HG03025 (cell line): ENCODE data around the gene GBP1.
"Not testable (repeated sequence)": the region's sequence is repeated elsewhere in the genome, so short reads cannot be mapped to it uniquely, and the experiment has no call there.

Experiments used
- ATAC-seq: cut with Tn5 transposase; IDR thresholded peaks from one replicate; pipeline ENCODE4 v1.9.1; 2021; ENCODE audit warnings: mild to moderate bottlenecking, moderate library complexity; ENCODE audit not compliant: unreplicated experiment, low FRiP score

Gene GBP1

GRCh38 chr1:89022167-89022959, 42.6 kb downstream of the GBP1 start, which contains the start of gene GBP3:
GBP3 (minus strand) TSS chr1:89022866; CDS start chr1:89020721, 2,145 bp downstream.
- peak; percentile 72 for ATAC-seq

DNA sequence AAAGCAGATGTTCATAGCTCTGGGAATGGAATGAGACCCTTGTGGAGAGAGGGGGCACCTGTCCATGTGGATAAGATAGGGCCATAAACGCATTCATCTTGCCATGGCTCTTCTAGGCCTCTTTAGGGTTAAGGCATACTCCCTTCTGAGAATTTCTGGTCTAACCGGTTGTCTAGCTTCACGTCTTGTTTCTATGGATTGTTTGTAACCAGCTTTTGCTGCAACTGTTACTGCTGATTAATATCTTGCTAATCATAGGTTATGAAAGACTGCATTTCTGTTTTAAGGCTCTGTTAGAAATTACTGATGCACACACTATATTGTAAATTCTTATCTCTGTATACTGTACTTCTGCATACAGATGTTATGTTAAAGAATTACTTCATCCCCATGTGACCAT, 46.7 kb downstream of the GBP1 start:
- ATAC-seq = not testable (repeated sequence)

DNA sequence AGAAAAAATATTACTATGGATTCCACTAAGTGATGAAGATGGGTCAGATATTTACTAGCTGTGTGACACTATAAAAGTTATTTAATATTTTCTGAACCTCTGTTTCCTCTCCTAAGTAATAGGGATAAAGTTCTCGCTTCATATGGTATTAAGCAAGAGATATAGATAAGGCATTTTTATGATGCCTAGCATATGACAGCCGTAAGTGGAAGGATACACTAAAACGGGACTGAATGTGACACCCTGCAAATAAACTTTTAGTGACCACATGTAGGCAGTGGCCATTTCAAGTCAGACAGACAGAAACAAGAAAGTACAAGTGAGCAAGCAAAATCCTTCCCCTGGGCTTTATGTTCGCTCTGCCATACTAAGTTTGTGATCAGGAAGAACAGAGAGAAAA, 56.5 kb downstream of the GBP1 start:
- ATAC-seq = no peak

DNA sequence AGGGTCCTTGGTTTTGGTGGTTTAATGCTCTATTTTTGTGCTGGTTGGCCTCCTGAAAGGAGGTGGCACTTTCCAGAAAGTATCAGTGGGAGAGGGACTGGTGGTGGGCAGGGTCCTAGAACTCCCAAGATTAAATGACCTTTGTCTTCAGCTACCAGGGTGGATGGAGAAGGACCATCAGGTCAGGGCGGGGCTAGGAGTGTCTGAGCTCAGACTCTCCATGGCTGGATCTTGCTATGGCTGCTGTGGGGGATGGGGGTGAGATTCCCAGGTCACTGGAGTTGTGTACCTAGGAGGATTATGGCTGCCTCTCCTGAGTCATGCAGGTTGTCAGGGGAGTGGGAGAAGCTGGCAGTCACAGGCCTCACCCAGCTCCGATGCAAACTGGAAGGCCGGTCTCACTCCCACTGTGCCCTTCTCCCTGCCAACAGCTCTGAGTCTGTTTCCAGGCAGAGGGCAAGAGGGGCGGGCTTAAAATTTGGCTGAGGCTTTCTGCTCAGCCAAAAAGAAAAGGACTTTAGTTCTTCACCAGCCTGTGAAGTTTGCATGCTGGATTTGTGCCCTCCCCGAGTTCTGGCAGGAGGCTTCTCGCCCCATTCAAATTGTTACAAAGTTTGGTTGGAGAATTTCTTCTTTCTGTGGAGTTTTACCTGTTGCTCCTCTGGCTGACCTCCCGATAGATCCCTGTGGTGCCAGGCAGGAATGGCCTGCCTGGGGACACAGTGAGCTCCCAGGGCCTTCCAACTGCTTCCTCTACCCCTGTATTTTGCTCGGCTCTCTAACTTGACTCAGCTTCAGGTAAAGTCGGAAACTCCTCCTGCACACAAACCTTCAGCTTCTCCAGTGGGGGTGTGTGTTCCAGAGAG, 59.5 kb downstream of the GBP1 start:
- ATAC-seq = no peak
